ENCODE measurements around the gene GKN1. TPM values are rescaled to one million over a fixed set of nuclear protein-coding genes. Genes with fewer than 3 reads are reported as not detected.
A peak's percentile ranks its signal among the peaks of the same experiment; 100 is the strongest.

The GKN1 gene
- total RNA-seq, 1 experiment from 2014 or later, result not detected

DNA sequence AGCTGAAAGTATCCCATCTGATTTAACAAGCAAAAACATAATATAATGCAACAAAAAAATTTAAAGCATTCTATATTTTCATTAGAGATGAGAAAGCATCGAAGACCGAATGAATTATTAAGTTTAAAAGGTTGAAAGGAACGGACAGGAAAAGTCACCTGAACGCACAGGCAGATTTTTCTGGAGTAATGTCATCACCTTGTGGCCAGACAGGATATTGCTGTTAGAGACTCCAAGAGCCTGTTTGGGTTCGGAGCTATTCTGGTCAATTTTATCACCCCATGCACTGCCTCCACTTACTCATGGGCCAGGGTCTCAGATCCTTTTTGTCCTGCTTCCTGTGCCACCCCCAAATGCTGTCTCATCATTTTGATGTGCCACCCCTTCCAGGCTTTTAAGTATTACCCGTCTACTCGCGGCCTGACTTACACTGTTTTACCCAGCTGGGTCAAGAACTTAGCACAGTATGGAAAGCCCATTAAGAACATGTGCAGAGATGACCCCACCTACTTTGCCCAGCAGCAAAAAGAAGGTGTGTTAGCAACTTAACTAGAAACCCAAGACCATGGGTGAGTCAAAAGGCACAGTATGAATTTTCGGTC, 49.0 kb upstream of the GKN1 start:
- TF ChIP-seq GTF2I (CRISPR knock-in tag; conservative IDR thresholded peaks at IDR 0.05) (no peak), ZNF396 (CRISPR knock-in tag; IDR thresholded peaks at IDR 0.05; ENCODE audit: borderline replicate concordance) (no peak)
- TF ChIP-seq, protein P1, sequence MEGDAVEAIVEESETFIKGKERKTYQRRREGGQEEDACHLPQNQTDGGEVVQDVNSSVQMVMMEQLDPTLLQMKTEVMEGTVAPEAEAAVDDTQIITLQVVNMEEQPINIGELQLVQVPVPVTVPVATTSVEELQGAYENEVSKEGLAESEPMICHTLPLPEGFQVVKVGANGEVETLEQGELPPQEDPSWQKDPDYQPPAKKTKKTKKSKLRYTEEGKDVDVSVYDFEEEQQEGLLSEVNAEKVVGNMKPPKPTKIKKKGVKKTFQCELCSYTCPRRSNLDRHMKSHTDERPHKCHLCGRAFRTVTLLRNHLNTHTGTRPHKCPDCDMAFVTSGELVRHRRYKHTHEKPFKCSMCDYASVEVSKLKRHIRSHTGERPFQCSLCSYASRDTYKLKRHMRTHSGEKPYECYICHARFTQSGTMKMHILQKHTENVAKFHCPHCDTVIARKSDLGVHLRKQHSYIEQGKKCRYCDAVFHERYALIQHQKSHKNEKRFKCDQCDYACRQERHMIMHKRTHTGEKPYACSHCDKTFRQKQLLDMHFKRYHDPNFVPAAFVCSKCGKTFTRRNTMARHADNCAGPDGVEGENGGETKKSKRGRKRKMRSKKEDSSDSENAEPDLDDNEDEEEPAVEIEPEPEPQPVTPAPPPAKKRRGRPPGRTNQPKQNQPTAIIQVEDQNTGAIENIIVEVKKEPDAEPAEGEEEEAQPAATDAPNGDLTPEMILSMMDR (IDR thresholded peaks at IDR 0.05), result peak; percentile 63
- Mint-ChIP-seq H3K27ac (no peak overlapping the region), H3K36me3 (no peaks in the 10 kb centered on the region), H3K4me3 (no peak overlapping the region), H3K9me3 (0 out of 2 replicates have a peak, but pooled peaks cover 4% of the 10 kb centered on the region), H3K4me1 (peaks cover 5% of the 10 kb centered on the region), H3K27me3 (ENCODE audit: low read depth) (no peaks in the 10 kb centered on the region)
- ATAC-seq (peak; percentile 90), DNase-seq (ENCODE audit: low spot score) (peak; percentile 38)
- POLR2A ChIA-PET, result no interaction called here
- CTCF ChIA-PET, result interaction anchor here (0.5 to 4.9 kb wide), 38 partner anchors 9 to 484 kb away, joined by 3 to 47 read pairs (median 4); partner anchors contain the start of genes ARHGAP25, FBXO48 and PROKR1

DNA sequence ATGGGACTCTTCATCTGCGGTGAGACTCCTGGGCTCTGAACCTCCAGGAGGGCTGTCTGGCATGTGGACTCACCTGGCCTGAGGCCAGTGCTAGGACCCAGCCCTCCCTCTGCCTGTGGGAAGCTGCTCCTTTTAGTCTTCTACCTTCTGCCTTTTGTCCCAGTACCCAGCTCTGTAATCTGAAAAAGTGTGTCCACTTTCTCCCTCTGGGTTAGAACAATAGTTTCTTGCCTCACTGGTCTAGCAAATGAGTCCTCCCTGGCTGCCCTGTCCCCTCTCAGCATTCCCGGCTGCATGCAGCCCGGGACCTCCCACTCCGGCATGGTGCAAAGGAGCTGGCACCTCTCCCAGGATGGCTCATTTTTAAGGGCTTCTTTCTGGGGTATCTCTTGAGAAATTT, 47.6 kb upstream of the GKN1 start:
- TF ChIP-seq, protein P2, sequence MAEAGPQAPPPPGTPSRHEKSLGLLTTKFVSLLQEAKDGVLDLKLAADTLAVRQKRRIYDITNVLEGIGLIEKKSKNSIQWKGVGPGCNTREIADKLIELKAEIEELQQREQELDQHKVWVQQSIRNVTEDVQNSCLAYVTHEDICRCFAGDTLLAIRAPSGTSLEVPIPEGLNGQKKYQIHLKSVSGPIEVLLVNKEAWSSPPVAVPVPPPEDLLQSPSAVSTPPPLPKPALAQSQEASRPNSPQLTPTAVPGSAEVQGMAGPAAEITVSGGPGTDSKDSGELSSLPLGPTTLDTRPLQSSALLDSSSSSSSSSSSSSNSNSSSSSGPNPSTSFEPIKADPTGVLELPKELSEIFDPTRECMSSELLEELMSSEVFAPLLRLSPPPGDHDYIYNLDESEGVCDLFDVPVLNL (CRISPR knock-in tag; IDR thresholded peaks at IDR 0.05; ENCODE audit: borderline replicate concordance, low read depth), result no peak
- TF ChIP-seq, protein P3, sequence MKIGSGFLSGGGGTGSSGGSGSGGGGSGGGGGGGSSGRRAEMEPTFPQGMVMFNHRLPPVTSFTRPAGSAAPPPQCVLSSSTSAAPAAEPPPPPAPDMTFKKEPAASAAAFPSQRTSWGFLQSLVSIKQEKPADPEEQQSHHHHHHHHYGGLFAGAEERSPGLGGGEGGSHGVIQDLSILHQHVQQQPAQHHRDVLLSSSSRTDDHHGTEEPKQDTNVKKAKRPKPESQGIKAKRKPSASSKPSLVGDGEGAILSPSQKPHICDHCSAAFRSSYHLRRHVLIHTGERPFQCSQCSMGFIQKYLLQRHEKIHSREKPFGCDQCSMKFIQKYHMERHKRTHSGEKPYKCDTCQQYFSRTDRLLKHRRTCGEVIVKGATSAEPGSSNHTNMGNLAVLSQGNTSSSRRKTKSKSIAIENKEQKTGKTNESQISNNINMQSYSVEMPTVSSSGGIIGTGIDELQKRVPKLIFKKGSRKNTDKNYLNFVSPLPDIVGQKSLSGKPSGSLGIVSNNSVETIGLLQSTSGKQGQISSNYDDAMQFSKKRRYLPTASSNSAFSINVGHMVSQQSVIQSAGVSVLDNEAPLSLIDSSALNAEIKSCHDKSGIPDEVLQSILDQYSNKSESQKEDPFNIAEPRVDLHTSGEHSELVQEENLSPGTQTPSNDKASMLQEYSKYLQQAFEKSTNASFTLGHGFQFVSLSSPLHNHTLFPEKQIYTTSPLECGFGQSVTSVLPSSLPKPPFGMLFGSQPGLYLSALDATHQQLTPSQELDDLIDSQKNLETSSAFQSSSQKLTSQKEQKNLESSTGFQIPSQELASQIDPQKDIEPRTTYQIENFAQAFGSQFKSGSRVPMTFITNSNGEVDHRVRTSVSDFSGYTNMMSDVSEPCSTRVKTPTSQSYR (CRISPR knock-in tag; IDR thresholded peaks at IDR 0.05), result no peak
- TF ChIP-seq NFE2L1 (CRISPR knock-in tag; IDR thresholded peaks at IDR 0.05), result no peak
- TF ChIP-seq ZNF232 (CRISPR knock-in tag; IDR thresholded peaks at IDR 0.05), result no peak
- TF ChIP-seq NFYB (CRISPR knock-in tag; conservative IDR thresholded peaks at IDR 0.05; ENCODE audit: low read depth), result no peak
- TF ChIP-seq, protein P4, sequence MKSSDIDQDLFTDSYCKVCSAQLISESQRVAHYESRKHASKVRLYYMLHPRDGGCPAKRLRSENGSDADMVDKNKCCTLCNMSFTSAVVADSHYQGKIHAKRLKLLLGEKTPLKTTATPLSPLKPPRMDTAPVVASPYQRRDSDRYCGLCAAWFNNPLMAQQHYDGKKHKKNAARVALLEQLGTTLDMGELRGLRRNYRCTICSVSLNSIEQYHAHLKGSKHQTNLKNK (CRISPR knock-in tag; IDR thresholded peaks at IDR 0.05), result no peak
- TF ChIP-seq FOXJ3 (CRISPR knock-in tag; IDR thresholded peaks at IDR 0.05; ENCODE audit: borderline replicate concordance), result no peak
- TF ChIP-seq, protein P5, sequence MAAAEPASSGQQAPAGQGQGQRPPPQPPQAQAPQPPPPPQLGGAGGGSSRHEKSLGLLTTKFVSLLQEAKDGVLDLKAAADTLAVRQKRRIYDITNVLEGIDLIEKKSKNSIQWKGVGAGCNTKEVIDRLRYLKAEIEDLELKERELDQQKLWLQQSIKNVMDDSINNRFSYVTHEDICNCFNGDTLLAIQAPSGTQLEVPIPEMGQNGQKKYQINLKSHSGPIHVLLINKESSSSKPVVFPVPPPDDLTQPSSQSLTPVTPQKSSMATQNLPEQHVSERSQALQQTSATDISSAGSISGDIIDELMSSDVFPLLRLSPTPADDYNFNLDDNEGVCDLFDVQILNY (CRISPR knock-in tag; IDR thresholded peaks at IDR 0.05), result no peak
- TF ChIP-seq, protein P1 (IDR thresholded peaks at IDR 0.05), result no peak
- TF ChIP-seq, protein P6, sequence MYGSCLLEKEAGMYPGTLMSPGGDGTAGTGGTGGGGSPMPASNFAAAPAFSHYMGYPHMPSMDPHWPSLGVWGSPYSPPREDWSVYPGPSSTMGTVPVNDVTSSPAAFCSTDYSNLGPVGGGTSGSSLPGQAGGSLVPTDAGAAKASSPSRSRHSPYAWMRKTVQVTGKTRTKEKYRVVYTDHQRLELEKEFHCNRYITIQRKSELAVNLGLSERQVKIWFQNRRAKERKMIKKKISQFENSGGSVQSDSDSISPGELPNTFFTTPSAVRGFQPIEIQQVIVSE (CRISPR knock-in tag; IDR thresholded peaks at IDR 0.05; ENCODE audit: borderline replicate concordance), result no peak
- TF ChIP-seq EMX1 (CRISPR knock-in tag; IDR thresholded peaks at IDR 0.05), result no peak
- TF ChIP-seq ZNF121 (CRISPR knock-in tag; IDR thresholded peaks at IDR 0.05), result no peak
- TF ChIP-seq, protein P7, sequence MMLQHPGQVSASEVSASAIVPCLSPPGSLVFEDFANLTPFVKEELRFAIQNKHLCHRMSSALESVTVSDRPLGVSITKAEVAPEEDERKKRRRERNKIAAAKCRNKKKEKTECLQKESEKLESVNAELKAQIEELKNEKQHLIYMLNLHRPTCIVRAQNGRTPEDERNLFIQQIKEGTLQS (CRISPR knock-in tag; conservative IDR thresholded peaks at IDR 0.05), result no peak
- TF ChIP-seq GTF2I (CRISPR knock-in tag; conservative IDR thresholded peaks at IDR 0.05), result no peak
- TF ChIP-seq SOX15 (CRISPR knock-in tag; IDR thresholded peaks at IDR 0.05), result no peak
- no peak for TF ChIP-seq CBFB (CRISPR knock-in tag; IDR thresholded peaks at IDR 0.05; ENCODE audit: low read depth)
- TF ChIP-seq MYBL2 (CRISPR knock-in tag; IDR thresholded peaks at IDR 0.05), result no peak
- TF ChIP-seq, protein P8, sequence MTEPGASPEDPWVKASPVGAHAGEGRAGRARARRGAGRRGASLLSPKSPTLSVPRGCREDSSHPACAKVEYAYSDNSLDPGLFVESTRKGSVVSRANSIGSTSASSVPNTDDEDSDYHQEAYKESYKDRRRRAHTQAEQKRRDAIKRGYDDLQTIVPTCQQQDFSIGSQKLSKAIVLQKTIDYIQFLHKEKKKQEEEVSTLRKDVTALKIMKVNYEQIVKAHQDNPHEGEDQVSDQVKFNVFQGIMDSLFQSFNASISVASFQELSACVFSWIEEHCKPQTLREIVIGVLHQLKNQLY (CRISPR knock-in tag; IDR thresholded peaks at IDR 0.05), result no peak
- TF ChIP-seq TCF7 (CRISPR knock-in tag; IDR thresholded peaks at IDR 0.05; ENCODE audit: low read depth), result no peak
- no peak for DNase-seq (ENCODE audit: low spot score)
- H3K4me3 Mint-ChIP-seq, result no peak overlapping the region
- H3K27me3 Mint-ChIP-seq (ENCODE audit: low read depth), result no peaks in the 10 kb centered on the region
- no peak overlapping the region for H3K27ac Mint-ChIP-seq
- CTCF ChIA-PET, result interaction anchor here (1.1 to 4.9 kb wide), 6 partner anchors 17 to 217 kb away, joined by 3 to 45 read pairs (median 6); no protein-coding TSS in a partner anchor
- no peak; the same call in 1 of the 2 replicates for ATAC-seq
- H3K9me3 Mint-ChIP-seq, result 0 out of 2 replicates have a peak, but pooled peaks cover 5% of the 10 kb centered on the region
- POLR2A ChIA-PET, result no interaction called here
- H3K4me1 Mint-ChIP-seq, result peaks cover under 1% of the 10 kb centered on the region
- no peaks in the 10 kb centered on the region for H3K36me3 Mint-ChIP-seq
